GM12872 (cell line): ENCODE results near the gene KANK4.

Source experiments
- CTCF ChIP-seq: IDR thresholded peaks from 3 replicates; pipeline ENCODE4 v1.5.1; 2011; ENCODE audit warnings: low read depth, mild to moderate bottlenecking, low read length, moderate library complexity; ENCODE audit not compliant: insufficient read depth

Gene KANK4

GRCh38 chr1:62318756-62319544, at the start of gene KANK4:
Gene KANK4, minus strand, starts transcription at chr1:62319434. Its CDS starts 37,870 bp downstream, at chr1:62281564.
- TF ChIP-seq CTCF: no peak

- TF ChIP-seq CTCF: no peak
These were observed 49.8 kb upstream of the KANK4 start for GRCh38 chr1:62368989-62369388.

GRCh38 chr1:62367005-62367557, 47.8 kb upstream of the KANK4 start:
- TF ChIP-seq CTCF: no peak

GRCh38 chr1:62364721-62365120, 45.5 kb upstream of the KANK4 start:
- no peak for TF ChIP-seq CTCF

GRCh38 chr1:62362926-62363325, 43.7 kb upstream of the KANK4 start:
- no peak for TF ChIP-seq CTCF

GRCh38 chr1:62362061-62362917, 43.1 kb upstream of the KANK4 start:
- TF ChIP-seq CTCF: no peak

GRCh38 chr1:62361431-62361830, 42.2 kb upstream of the KANK4 start:
- no peak for TF ChIP-seq CTCF
